Uterus (tissue), 4 donors: ENCODE data around the gene PIP5K1C. TPM values are rescaled to one million over a fixed set of nuclear protein-coding genes. Genes with fewer than 3 reads are reported as not detected.
A peak's percentile ranks its signal among the peaks of the same experiment; 100 is the strongest.

Experiments
- DNase-seq, 2 donors: peaks; one replicate each; pipeline ENCODE4 v3.0.0-alpha.2; 2019 to 2020
- H3K27ac ChIP-seq, 2 donors: fragments of 200-600 bp; sonication (generic); 1 replicate in 1 of 2; 2 replicates in 1 of 2; pipeline ENCODE4 v1.5.1; 2016 to 2018
- H3K27me3 ChIP-seq, 2 donors: fragments of 200-600 bp; sonication (generic); one replicate each; pipeline ENCODE4 v1.5.1; 2018 to 2019; ENCODE audit warnings: control low read depth in 1 of 2
- H3K36me3 ChIP-seq, 2 donors: fragments of 200-600 bp; sonication (generic); one replicate each; pipeline ENCODE4 v1.5.1; 2019; ENCODE audit warnings: control low read depth in 1 of 2
- H3K4me1 ChIP-seq, 2 donors: fragments of 200-600 bp; sonication (generic); one replicate each; pipeline ENCODE4 v1.5.1; 2018 to 2019; ENCODE audit warnings: control low read depth in 1 of 2
- H3K4me3 ChIP-seq, 2 donors: fragments of 200-600 bp; sonication (generic); 1 replicate in 1 of 2; 2 replicates in 1 of 2; pipeline ENCODE4 v1.5.1; 2018 to 2019; ENCODE audit warnings: mild to moderate bottlenecking in 1 of 2
- H3K9me3 ChIP-seq, 2 donors: fragments of 200-600 bp; sonication (generic); one replicate each; pipeline ENCODE4 v1.5.1; 2019; ENCODE audit warnings: control low read depth in 1 of 2
- POLR2A ChIP-seq, 2 donors: fragments of 450-650 bp; IDR thresholded peaks; one replicate each; pipeline ENCODE4 v1.6.1; 2016; ENCODE audit warnings: antibody characterized with exemption in 2 of 2, mild to moderate bottlenecking in 1 of 2, moderate library complexity in 1 of 2
- intact Hi-C: fragments of 100-400 bp; cut with DNase I; formaldehyde crosslinking; loops from one replicate; pipeline ENCODE4 v1.15.1; 2023; ENCODE audit warnings: low total_unique reads
- total RNA-seq, 4 donors: library from RNA; depleted of rRNA in 3 of 4; stranded (reverse); fragments of >200 nt in 3 of 4; gene quantifications; one replicate each; pipeline versions ENCODE4 v1.1.0 to v1.2.4, GENCODE V29; 2014 to 2023
- TF ChIP-seq, protein P1 (sequence below), 4 experiments: fragments of 200-600 bp in 2 of 4; fragments of 450-650 bp in 2 of 4; sonication (generic) in 2 of 4; IDR thresholded peaks; one replicate each; pipeline ENCODE4 v1.5.1; 2016 to 2019; ENCODE audit warnings: antibody characterized with exemption in 4 of 4, mild to moderate bottlenecking in 2 of 4, moderate library complexity in 1 of 4
- donor health status: DM: yes; HTN: yes; CAD: no.

Gene PIP5K1C
- total RNA-seq, 4 donors from 2014 or later = 6.2 to 77.5 (median 33.2) TPM

DNA sequence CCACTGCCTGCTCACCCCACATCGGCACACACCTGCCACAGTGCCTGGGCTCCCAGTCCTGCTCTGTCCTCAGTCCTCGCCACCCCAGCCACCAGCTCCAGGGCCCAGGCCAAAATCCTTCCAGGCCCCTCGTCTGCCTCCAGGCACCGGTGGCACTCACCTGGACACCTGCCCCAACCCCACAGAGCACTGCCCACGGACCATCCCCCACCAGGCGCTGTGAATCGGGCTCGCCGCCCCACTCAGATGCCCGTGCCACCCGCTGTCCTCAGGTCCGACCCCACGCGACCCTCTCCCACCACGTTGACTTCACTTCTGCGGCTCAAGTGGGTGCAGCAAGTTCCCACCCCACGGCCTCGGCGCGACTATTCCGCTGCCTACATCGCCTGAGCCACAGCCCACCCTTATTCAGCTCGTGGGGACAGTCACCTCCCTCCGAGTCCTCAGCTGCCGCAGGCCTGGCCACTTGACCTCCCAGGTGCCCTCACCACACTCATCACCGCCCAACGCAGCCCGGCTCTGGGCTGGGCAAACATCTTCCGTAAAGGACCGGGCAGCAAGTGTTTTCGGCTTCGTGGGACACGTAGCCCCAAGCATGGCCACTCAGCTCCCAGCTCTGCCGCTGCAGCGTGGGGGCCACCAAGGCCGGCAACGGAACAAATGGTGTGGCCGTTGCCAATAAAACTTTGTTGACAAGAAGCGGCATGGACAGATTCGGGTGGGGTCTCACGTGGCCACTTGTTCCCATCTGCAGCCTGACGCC is 5.7 kb downstream of the PIP5K1C start:
- Histone ChIP-seq H3K4me1 (peaks cover 0 to 10% of the 10 kb centered on the region in 2 donors), H3K4me3 (no peak overlapping the region), H3K36me3 (no peaks in the 10 kb centered on the region), H3K9me3 (no peaks in the 10 kb centered on the region), H3K27ac (no peak overlapping the region), H3K27me3 (no peaks in the 10 kb centered on the region)
- no peak for DNase-seq
- TF ChIP-seq, protein P1, sequence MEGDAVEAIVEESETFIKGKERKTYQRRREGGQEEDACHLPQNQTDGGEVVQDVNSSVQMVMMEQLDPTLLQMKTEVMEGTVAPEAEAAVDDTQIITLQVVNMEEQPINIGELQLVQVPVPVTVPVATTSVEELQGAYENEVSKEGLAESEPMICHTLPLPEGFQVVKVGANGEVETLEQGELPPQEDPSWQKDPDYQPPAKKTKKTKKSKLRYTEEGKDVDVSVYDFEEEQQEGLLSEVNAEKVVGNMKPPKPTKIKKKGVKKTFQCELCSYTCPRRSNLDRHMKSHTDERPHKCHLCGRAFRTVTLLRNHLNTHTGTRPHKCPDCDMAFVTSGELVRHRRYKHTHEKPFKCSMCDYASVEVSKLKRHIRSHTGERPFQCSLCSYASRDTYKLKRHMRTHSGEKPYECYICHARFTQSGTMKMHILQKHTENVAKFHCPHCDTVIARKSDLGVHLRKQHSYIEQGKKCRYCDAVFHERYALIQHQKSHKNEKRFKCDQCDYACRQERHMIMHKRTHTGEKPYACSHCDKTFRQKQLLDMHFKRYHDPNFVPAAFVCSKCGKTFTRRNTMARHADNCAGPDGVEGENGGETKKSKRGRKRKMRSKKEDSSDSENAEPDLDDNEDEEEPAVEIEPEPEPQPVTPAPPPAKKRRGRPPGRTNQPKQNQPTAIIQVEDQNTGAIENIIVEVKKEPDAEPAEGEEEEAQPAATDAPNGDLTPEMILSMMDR (IDR thresholded peaks at IDR 0.05) = no peak
- TF ChIP-seq POLR2A (IDR thresholded peaks at IDR 0.05) = no peak
- intact Hi-C loops = no loop called here

DNA sequence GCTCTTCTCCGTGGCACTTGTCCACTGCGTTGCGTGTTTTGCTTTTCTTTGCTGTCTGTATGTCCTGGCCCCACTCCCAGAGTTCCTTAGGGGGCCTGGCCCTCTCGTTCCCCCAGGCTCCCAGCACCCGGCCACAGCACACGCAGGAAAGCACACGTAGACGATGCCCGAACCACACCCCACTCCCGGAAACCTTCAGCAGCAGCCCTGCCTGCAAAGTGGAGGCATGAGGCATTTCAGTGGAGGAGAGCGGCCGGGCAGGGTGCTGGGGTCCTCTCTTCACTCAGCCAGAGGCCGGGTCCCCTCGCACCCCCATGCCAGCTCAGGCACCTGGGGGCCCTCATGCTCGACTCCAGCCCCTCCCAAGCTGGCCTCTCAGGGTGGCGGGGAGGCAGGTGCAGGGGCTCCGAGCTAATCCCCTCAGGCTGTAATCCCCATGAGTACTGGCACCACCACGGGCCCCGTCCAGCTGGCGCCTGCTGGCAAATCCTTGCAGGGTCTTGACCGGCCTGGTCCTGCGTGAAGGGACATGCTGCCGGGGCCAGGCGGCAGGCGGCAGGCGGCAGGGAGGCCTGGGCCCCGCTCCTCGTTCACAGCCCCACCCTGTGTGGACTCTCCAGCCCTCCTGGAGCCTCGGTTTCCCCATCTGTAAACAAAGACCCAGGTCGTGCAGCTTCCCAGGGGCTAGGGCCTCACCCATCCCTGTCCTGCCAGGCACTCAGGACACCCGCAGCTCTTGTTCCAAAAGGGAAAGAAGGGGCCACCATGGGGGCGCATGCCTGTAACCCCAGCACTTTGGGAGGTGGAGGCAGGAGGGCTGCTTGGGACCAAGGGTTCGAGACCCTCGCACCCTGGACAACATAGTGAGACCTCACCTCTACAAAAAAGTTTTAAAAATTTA is 7.0 kb downstream of the PIP5K1C start:
- Histone ChIP-seq H3K27me3 (no peaks in the 10 kb centered on the region), H3K36me3 (no peaks in the 10 kb centered on the region), H3K4me3 (no peak overlapping the region), H3K27ac (no peak overlapping the region), H3K9me3 (no peaks in the 10 kb centered on the region), H3K4me1 (peaks cover 0 to 5% of the 10 kb centered on the region in 2 donors)
- no peak for DNase-seq
- intact Hi-C loops = no loop called here
- TF ChIP-seq, protein P1 (IDR thresholded peaks at IDR 0.05) = no peak
- no peak for TF ChIP-seq POLR2A (IDR thresholded peaks at IDR 0.05)

DNA sequence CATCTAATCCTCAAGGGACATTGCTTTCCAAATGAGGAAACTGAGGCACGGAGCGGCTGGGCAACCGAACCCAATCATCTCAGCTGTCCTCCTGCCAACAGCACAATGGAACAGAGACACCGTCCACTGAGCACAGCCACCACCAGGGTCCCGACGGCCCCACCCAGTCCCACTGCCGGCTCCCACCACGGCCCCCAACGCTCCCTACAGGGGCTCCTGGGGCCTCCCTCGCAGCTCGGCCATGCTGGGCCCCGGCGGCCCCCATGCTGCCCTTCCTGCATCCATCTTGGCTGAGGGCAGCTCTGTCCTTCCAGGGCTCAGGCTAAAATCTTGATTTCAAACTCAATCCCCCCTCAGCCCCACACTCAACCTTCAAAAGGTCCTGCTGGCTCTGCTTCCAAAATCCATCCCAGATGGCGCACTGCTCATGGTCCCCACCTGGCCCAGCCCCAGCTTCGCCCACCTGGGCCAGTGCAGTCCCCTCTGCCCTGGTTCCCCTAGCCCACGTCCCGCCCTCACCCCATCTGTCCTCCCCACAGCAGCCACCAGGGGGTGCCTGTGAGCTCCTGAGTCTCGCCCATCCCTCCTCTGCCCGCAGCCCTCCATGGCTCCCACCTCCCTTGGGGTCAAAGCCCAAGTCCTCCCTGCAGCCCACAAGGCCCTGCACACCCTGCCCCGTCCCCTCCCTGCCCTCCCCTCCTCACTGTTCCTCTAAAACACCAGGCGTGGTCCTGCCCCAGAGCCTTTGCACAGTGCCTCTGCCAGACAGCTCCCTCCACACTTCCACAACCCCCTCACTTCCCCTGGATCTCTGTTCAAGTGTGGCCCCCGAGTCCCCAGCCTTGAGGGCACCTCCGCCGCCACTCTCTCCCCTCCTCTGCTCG is 7.9 kb downstream of the PIP5K1C start:
- H3K27me3 ChIP-seq = no peaks in the 10 kb centered on the region
- H3K9me3 ChIP-seq = no peaks in the 10 kb centered on the region
- no peak overlapping the region for H3K4me3 ChIP-seq
- no peak for DNase-seq
- intact Hi-C loops = no loop called here
- no peaks in the 10 kb centered on the region for H3K36me3 ChIP-seq
- H3K27ac ChIP-seq = no peak overlapping the region
- H3K4me1 ChIP-seq = no peaks in the 10 kb centered on the region
- TF ChIP-seq, protein P1 (IDR thresholded peaks at IDR 0.05) = peak in 3 of 4 experiments; percentile 28 to 30 (median 28)
- no peak for TF ChIP-seq POLR2A (IDR thresholded peaks at IDR 0.05)

DNA sequence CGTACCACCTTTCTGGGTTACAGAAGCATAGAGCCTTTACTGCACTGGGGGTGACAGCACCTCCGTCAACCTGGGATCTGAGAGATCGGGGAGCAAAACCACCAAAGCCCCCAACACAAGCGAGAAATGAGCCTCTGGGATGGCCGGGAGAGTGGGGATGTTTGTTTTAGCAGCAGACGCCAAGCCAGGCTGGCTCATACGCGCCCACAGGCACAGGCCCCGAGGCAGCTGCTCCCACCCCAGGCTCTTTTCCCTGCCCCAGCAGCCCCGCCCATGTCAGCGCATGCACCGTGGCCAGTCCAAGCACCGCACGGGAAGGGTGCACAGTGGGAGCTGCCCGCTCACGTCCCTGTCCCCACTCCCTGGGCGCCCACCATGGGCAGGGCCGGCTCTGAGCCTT is 8.5 kb downstream of the PIP5K1C start:
- Histone ChIP-seq H3K36me3 (no peaks in the 10 kb centered on the region), H3K4me3 (no peak overlapping the region), H3K4me1 (no peaks in the 10 kb centered on the region), H3K9me3 (no peaks in the 10 kb centered on the region), H3K27ac (no peak overlapping the region), H3K27me3 (no peaks in the 10 kb centered on the region)
- TF ChIP-seq, protein P1 (IDR thresholded peaks at IDR 0.05) = no peak
- no peak for TF ChIP-seq POLR2A (IDR thresholded peaks at IDR 0.05)
- intact Hi-C loops = no loop called here
- no peak for DNase-seq
